H9 (cell line): ENCODE measurements around the gene CYP4F2. TPM values are rescaled to one million over a fixed set of nuclear protein-coding genes. Genes with fewer than 3 reads are reported as not detected.

Experiments
- DNase-seq: peaks from one replicate; pipeline ENCODE4 v3.0.0-alpha.2; 2017
- H2AFZ ChIP-seq: one replicate; pipeline ENCODE4 v1.6.1; 2013; ENCODE audit warnings: mild to moderate bottlenecking, low read length, control low read depth, moderate library complexity
- H2AK5ac ChIP-seq: 2 replicates; pipeline ENCODE4 v1.6.1; 2013; ENCODE audit warnings: low read length, control low read depth, mixed read lengths; ENCODE audit not compliant: insufficient read length
- H2BK120ac ChIP-seq: one replicate; pipeline ENCODE4 v1.6.1; 2013; ENCODE audit warnings: low read depth, mild to moderate bottlenecking, low read length, control low read depth, inconsistent platforms; ENCODE audit not compliant: poor library complexity, severe bottlenecking
- H2BK12ac ChIP-seq: 2 replicates; pipeline ENCODE4 v1.6.1; 2013; ENCODE audit warnings: low read length, control low read depth, mixed read lengths, low read depth; ENCODE audit not compliant: insufficient read length
- H2BK15ac ChIP-seq: 2 replicates; pipeline ENCODE4 v1.6.1; 2013; ENCODE audit warnings: low read depth, low read length, control low read depth
- H2BK20ac ChIP-seq: one replicate; pipeline ENCODE4 v1.6.1; 2013; ENCODE audit warnings: low read depth, mild to moderate bottlenecking, low read length, control low read depth, inconsistent platforms; ENCODE audit not compliant: poor library complexity, severe bottlenecking
- H2BK5ac ChIP-seq: 2 replicates; pipeline ENCODE4 v1.6.1; 2013; ENCODE audit warnings: low read length, control low read depth, mixed read lengths; ENCODE audit not compliant: insufficient read length
- H3K14ac ChIP-seq: 2 replicates; pipeline ENCODE4 v1.6.1; 2013; ENCODE audit warnings: low read length, control low read depth; ENCODE audit not compliant: insufficient read depth
- H3K18ac ChIP-seq: 2 replicates; pipeline ENCODE4 v1.6.1; 2013; ENCODE audit warnings: low read depth, mild to moderate bottlenecking, mixed read lengths, low read length, control low read depth; ENCODE audit not compliant: insufficient read length
- H3K23ac ChIP-seq: 2 replicates; pipeline ENCODE4 v1.6.1; 2013; ENCODE audit warnings: low read length, control low read depth, mixed read lengths, low read depth; ENCODE audit not compliant: insufficient read length
- H3K23me2 ChIP-seq: 2 replicates; pipeline ENCODE4 v1.6.1; 2013; ENCODE audit warnings: low read depth, mild to moderate bottlenecking, mixed read lengths, low read length, control low read depth; ENCODE audit not compliant: insufficient read length, poor library complexity, severe bottlenecking
- H3K27ac ChIP-seq: 2 replicates; pipeline ENCODE4 v1.5.1; 2013; ENCODE audit warnings: low read length, control low read depth, mixed read lengths, low read depth; ENCODE audit not compliant: insufficient read length
- H3K27me3 ChIP-seq: 2 replicates; pipeline ENCODE4 v1.6.1; 2013; ENCODE audit warnings: low read length, control low read depth, inconsistent platforms; ENCODE audit not compliant: insufficient read depth
- H3K4ac ChIP-seq: 2 replicates; pipeline ENCODE4 v1.6.1; 2013; ENCODE audit warnings: low read depth, mild to moderate bottlenecking, control low read depth, inconsistent platforms, low read length, moderate library complexity
- H3K4me1 ChIP-seq: 2 replicates; pipeline ENCODE4 v1.6.1; 2013; ENCODE audit warnings: low read length, control low read depth, inconsistent platforms; ENCODE audit not compliant: insufficient read depth
- H3K4me2 ChIP-seq: 2 replicates; pipeline ENCODE4 v1.6.1; 2013; ENCODE audit warnings: low read length, control low read depth, mixed read lengths; ENCODE audit not compliant: insufficient read length, insufficient read depth
- H3K56ac ChIP-seq: 2 replicates; pipeline ENCODE4 v1.6.1; 2013; ENCODE audit warnings: low read depth, mild to moderate bottlenecking, mixed read lengths, low read length, control low read depth; ENCODE audit not compliant: insufficient read length
- H3K79me1 ChIP-seq: 2 replicates; pipeline ENCODE4 v1.6.1; 2013; ENCODE audit warnings: low read depth, mild to moderate bottlenecking, moderate library complexity, low read length, control low read depth, inconsistent platforms; ENCODE audit not compliant: insufficient read depth, poor library complexity, severe bottlenecking
- H3K79me2 ChIP-seq: 2 replicates; pipeline ENCODE4 v1.6.1; 2013; ENCODE audit warnings: low read length, control low read depth, inconsistent platforms; ENCODE audit not compliant: insufficient read depth
- H3K9ac ChIP-seq: 2 replicates; pipeline ENCODE4 v1.6.1; 2013; ENCODE audit warnings: low read length, control low read depth, mixed read lengths; ENCODE audit not compliant: insufficient read length; ENCODE audit errors: extremely low read depth
- H3K9me3 ChIP-seq: one replicate; pipeline ENCODE4 v1.6.1; 2013; ENCODE audit warnings: low read depth, low read length, inconsistent platforms; ENCODE audit not compliant: control insufficient read depth
- H3T11ph ChIP-seq: one replicate; pipeline ENCODE4 v1.6.1; 2013; ENCODE audit warnings: mild to moderate bottlenecking, low read length, control low read depth, inconsistent platforms
- H4K20me1 ChIP-seq: one replicate; pipeline ENCODE4 v1.6.1; 2013; ENCODE audit not compliant: control insufficient read depth, insufficient read length, insufficient read depth
- H4K5ac ChIP-seq: 2 replicates; pipeline ENCODE4 v1.6.1; 2013; ENCODE audit warnings: low read depth, mild to moderate bottlenecking, mixed read lengths, low read length, control low read depth; ENCODE audit not compliant: insufficient read length
- H4K8ac ChIP-seq: replicated peaks from 2 replicates; pipeline ENCODE4 v1.6.1; 2013; ENCODE audit warnings: low read length, control low read depth, mixed read lengths, low read depth; ENCODE audit not compliant: insufficient read length
- H4K91ac ChIP-seq: 2 replicates; pipeline ENCODE4 v1.6.1; 2013; ENCODE audit warnings: low read depth, mild to moderate bottlenecking, moderate library complexity, mixed read lengths, low read length, control low read depth; ENCODE audit not compliant: insufficient read length
- H3K27ac Mint-ChIP-seq, 3 experiments: 2 replicates in 2 of 3; 3 replicates in 1 of 3; pipeline ENCODE4 v1.8.0; 2020 to 2021; ENCODE audit warnings: mixed read lengths in 3 of 3, mild to moderate bottlenecking in 1 of 3, moderate library complexity in 1 of 3
- H3K27me3 Mint-ChIP-seq: 2 replicates; pipeline ENCODE4 v1.8.0; 2021; ENCODE audit warnings: low read depth, mild to moderate bottlenecking, moderate library complexity, mixed read lengths
- H3K36me3 Mint-ChIP-seq, 3 experiments: 2 replicates in 2 of 3; 3 replicates in 1 of 3; pipeline ENCODE4 v1.8.0; 2020 to 2021; ENCODE audit warnings: low read depth in 3 of 3, mixed read lengths in 3 of 3; ENCODE audit not compliant: insufficient read depth in 1 of 3
- H3K4me1 Mint-ChIP-seq, 2 experiments: 2 replicates each; pipeline ENCODE4 v1.8.0; 2020; ENCODE audit warnings: mixed read lengths in 2 of 2
- H3K4me3 Mint-ChIP-seq, 2 experiments: 2 replicates in 1 of 2; 3 replicates in 1 of 2; pipeline ENCODE4 v1.8.0; 2020 to 2021; ENCODE audit warnings: mild to moderate bottlenecking in 2 of 2, mixed read lengths in 2 of 2, moderate library complexity in 1 of 2
- H3K9me3 Mint-ChIP-seq, 2 experiments: 2 replicates in 1 of 2; 3 replicates in 1 of 2; pipeline ENCODE4 v1.8.0; 2020; ENCODE audit warnings: mild to moderate bottlenecking in 2 of 2, mixed read lengths in 2 of 2, moderate library complexity in 1 of 2
- WGBS: extraction: QIAGEN DNeasy Blood & Tissue Kit; methylation state at CpG from one replicate; pipeline ENCODE4 v1.1.7; 2013; ENCODE audit warnings: missing lambda C conversion rate, low lambda C conversion rate, mixed read lengths; ENCODE audit not compliant: insufficient read length; ENCODE audit errors: extremely low coverage; 5-methylcytosine and 5-hydroxymethylcytosine counted together
- total RNA-seq: library from RNA; stranded (reverse); gene quantifications from 2 replicates; pipeline ENCODE4 v1.2.1, GENCODE V29; 2021
- TF ChIP-seq, protein P1 (sequence below): fragments of 200-600 bp; sonication (generic); conservative IDR thresholded peaks from 3 replicates; pipeline ENCODE4 v1.8.0; 2021; ENCODE audit warnings: antibody characterized with exemption, mild to moderate bottlenecking

CYP4F2 gene
- total RNA-seq, 1 experiment from 2014 or later: not detected

DNA sequence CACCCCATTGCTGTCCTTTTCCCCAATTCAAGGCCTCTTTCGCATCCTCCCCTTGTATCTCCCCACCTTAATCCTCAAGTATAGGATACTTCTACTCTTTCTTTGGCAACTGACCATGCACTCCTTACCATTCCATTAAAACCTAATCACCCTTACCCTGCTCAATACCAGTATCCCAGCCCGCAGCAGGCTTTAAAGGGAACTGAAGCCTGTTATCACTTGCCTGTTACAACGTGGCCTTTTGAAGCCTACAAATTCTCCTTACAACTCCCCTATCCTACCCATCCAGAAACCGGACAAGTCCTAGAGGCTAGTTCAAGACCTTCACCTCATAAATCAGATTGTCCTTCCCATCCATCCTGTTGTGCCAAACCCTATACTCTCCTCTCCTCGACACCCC is 66.2 kb downstream of the CYP4F2 start:
- no peaks in the 10 kb centered on the region for H3K79me2 ChIP-seq

More for the DNA sequence above, 66.2 kb downstream of the CYP4F2 start:
- Mint-ChIP-seq H3K27me3 (peaks cover 4% of the 10 kb centered on the region; the same call in 1 of the 2 replicates), H3K4me1 (no peaks in the 10 kb centered on the region), H3K4me3 (no peak overlapping the region), H3K9me3 (peaks cover 15 to 41% of the 10 kb centered on the region in 2 experiments), H3K36me3 (peaks cover 13 to 31% (median 23%) of the 10 kb centered on the region in 3 experiments), H3K27ac (no peak overlapping the region)
- Histone ChIP-seq H3K27me3 (no peaks in the 10 kb centered on the region), H2BK15ac (no peak overlapping the region), H3K23me2 (no peaks in the 10 kb centered on the region), H3K9ac (no peak overlapping the region), H3K56ac (no peak overlapping the region), H2BK20ac (no peak overlapping the region), H3K4me2 (no peak overlapping the region), H4K91ac (no peak overlapping the region), H2BK12ac (no peak overlapping the region), H3K18ac (no peak overlapping the region), H3K23ac (no peak overlapping the region), H3K79me1 (no peaks in the 10 kb centered on the region), H3T11ph (no peak overlapping the region), H2AFZ (no peak overlapping the region), H4K8ac (no peak overlapping the region), H3K27ac (no peak overlapping the region), H4K5ac (no peak overlapping the region), H2BK120ac (no peak overlapping the region), H4K20me1 (no peaks in the 10 kb centered on the region), H3K4ac (no peak overlapping the region), H3K4me1 (no peaks in the 10 kb centered on the region), H3K9me3 (peaks cover 92% of the 10 kb centered on the region), H2BK5ac (no peak overlapping the region), H3K14ac (no peak overlapping the region), H2AK5ac (no peak overlapping the region)
- TF ChIP-seq, protein P1, sequence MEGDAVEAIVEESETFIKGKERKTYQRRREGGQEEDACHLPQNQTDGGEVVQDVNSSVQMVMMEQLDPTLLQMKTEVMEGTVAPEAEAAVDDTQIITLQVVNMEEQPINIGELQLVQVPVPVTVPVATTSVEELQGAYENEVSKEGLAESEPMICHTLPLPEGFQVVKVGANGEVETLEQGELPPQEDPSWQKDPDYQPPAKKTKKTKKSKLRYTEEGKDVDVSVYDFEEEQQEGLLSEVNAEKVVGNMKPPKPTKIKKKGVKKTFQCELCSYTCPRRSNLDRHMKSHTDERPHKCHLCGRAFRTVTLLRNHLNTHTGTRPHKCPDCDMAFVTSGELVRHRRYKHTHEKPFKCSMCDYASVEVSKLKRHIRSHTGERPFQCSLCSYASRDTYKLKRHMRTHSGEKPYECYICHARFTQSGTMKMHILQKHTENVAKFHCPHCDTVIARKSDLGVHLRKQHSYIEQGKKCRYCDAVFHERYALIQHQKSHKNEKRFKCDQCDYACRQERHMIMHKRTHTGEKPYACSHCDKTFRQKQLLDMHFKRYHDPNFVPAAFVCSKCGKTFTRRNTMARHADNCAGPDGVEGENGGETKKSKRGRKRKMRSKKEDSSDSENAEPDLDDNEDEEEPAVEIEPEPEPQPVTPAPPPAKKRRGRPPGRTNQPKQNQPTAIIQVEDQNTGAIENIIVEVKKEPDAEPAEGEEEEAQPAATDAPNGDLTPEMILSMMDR: no peak
- DNase-seq: no peak
- WGBS: 100% methylated on average over 1 of the region's 5 CpGs
